SIG-M5 treated with dmso at 0.1 percent for 504 hours (cell line): Measurements from ENCODE around the gene RAB2B.

ENCODE experiments used
- DNase-seq: peaks from one replicate; lab custom pipeline; 2025; ENCODE audit not compliant: unreplicated experiment; lab: John Stamatoyannopoulos, UW

The RAB2B gene

GRCh38 chr14:21476925-21477681 lies at the start of gene RAB2B, which contains the start of gene TOX4:
RAB2B (minus strand) TSS chr14:21476959; CDS start chr14:21476872, 87 bp downstream.
TOX4 (plus strand) TSS chr14:21477195; CDS start chr14:21477279, 84 bp downstream.
- DNase-seq: peak; percentile 100

GRCh38 chr14:21525962-21526671 lies 49.4 kb upstream of the RAB2B start, which contains the start of gene SALL2:
SALL2 (minus strand) TSS chr14:21526346; CDS start chr14:21526127, 219 bp downstream.
- DNase-seq: no peak

GRCh38 chr14:21525571-21525961 lies 48.8 kb upstream of the RAB2B start:
- DNase-seq: no peak

- no peak for DNase-seq
These were observed 48.1 kb upstream of the RAB2B start for GRCh38 chr14:21524575-21525490.

- DNase-seq: no peak
These were observed 46.4 kb upstream of the RAB2B start for GRCh38 chr14:21523203-21523602.

- DNase-seq: no peak
These were observed 44.7 kb upstream of the RAB2B start for GRCh38 chr14:21521501-21521900.

- DNase-seq: no peak
These were observed 44.0 kb upstream of the RAB2B start for GRCh38 chr14:21520767-21521166.

GRCh38 chr14:21518725-21519124 lies 42.0 kb upstream of the RAB2B start:
- DNase-seq: no peak

- no peak for DNase-seq
These were observed 37.6 kb upstream of the RAB2B start for GRCh38 chr14:21514341-21514740.

- DNase-seq: peak; percentile 99
These were observed 34.2 kb upstream of the RAB2B start, which contains the start of gene METTL3 for GRCh38 chr14:21510735-21511657. METTL3 (minus strand) TSS chr14:21511340; CDS start chr14:21511223, 117 bp downstream.

- peak; percentile 40 for DNase-seq
These were observed 32.8 kb upstream of the RAB2B start for GRCh38 chr14:21509432-21510143.

GRCh38 chr14:21506557-21506956 lies 29.8 kb upstream of the RAB2B start:
- no peak for DNase-seq

GRCh38 chr14:21505012-21505553 lies 28.3 kb upstream of the RAB2B start:
- DNase-seq: no peak

- no peak for DNase-seq
These were observed 26.6 kb upstream of the RAB2B start for GRCh38 chr14:21503376-21503775.

- DNase-seq: no peak
These were observed 24.8 kb upstream of the RAB2B start for GRCh38 chr14:21501568-21501967.

- peak; percentile 57 for DNase-seq
These were observed 22.1 kb upstream of the RAB2B start for GRCh38 chr14:21498540-21499526.

- DNase-seq: no peak
These were observed 19.7 kb upstream of the RAB2B start for GRCh38 chr14:21496453-21496852.
